CD8-positive, alpha-beta memory T cell (primary cell): Measurements from ENCODE around the gene RETN. TPM values are rescaled to one million over a fixed set of nuclear protein-coding genes. Genes with fewer than 3 reads are reported as not detected.

ENCODE experiments used
- CTCF ChIA-PET: fragments of 350-600 bp; sonication (Branson Sonifier 250); formaldehyde crosslinking; loops from one replicate; lab custom pipeline; 2021; ENCODE audit warnings: antibody characterized with exemption; lab: Charles Lee
- POLR2A ChIA-PET: fragments of 350-600 bp; sonication (Branson Sonifier 250); formaldehyde crosslinking; loops from one replicate; lab custom pipeline; 2021; ENCODE audit warnings: antibody characterized with exemption; lab: Charles Lee
- DNase-seq, 5 donors: peaks; one replicate each; pipeline versions ENCODE4 v3.0.0 to v3.0.0-alpha.2; 2020 to 2022; ENCODE audit warnings: mixed read lengths in 1 of 5
- H3K27ac ChIP-seq: one replicate; pipeline ENCODE4 v1.7.0; 2013; ENCODE audit warnings: low read depth, mild to moderate bottlenecking, low read length, moderate library complexity
- H3K27me3 ChIP-seq: 2 replicates; pipeline ENCODE4 v1.7.0; 2013; ENCODE audit warnings: low read length, mild to moderate bottlenecking; ENCODE audit not compliant: insufficient read depth, poor library complexity, severe bottlenecking
- H3K36me3 ChIP-seq: 2 replicates; pipeline ENCODE4 v1.7.0; 2013; ENCODE audit warnings: mild to moderate bottlenecking, low read length, moderate library complexity; ENCODE audit not compliant: insufficient read depth
- H3K4me1 ChIP-seq: 2 replicates; pipeline ENCODE4 v1.7.0; 2013; ENCODE audit warnings: mild to moderate bottlenecking, low read length, moderate library complexity; ENCODE audit not compliant: insufficient read depth
- H3K4me3 ChIP-seq: 2 replicates; pipeline ENCODE4 v1.7.0; 2013; ENCODE audit warnings: mild to moderate bottlenecking, low read length
- H3K9me3 ChIP-seq: 2 replicates; pipeline ENCODE4 v1.7.0; 2013; ENCODE audit warnings: mild to moderate bottlenecking, low read length
- H3K27ac Mint-ChIP-seq, 8 donors: one replicate each; pipeline ENCODE4 v1.8.0; 2020 to 2021; ENCODE audit warnings: mixed read lengths in 8 of 8, mild to moderate bottlenecking in 6 of 8, inconsistent platforms in 3 of 8, moderate library complexity in 3 of 8
- H3K27me3 Mint-ChIP-seq, 2 donors: one replicate each; pipeline ENCODE4 v1.8.0; 2020 to 2021; ENCODE audit warnings: mixed read lengths in 2 of 2, mild to moderate bottlenecking in 1 of 2, moderate library complexity in 1 of 2
- H3K36me3 Mint-ChIP-seq, 3 donors: one replicate each; pipeline ENCODE4 v1.8.0; 2020 to 2021; ENCODE audit warnings: mixed read lengths in 3 of 3, inconsistent platforms in 1 of 3, mild to moderate bottlenecking in 1 of 3
- H3K4me1 Mint-ChIP-seq, 3 donors: one replicate each; pipeline ENCODE4 v1.8.0; 2020 to 2021; ENCODE audit warnings: mixed read lengths in 3 of 3, inconsistent platforms in 1 of 3, mild to moderate bottlenecking in 1 of 3
- H3K4me3 Mint-ChIP-seq, 7 donors: one replicate each; pipeline ENCODE4 v1.8.0; 2020 to 2021; ENCODE audit warnings: mixed read lengths in 7 of 7, mild to moderate bottlenecking in 6 of 7, moderate library complexity in 4 of 7, inconsistent platforms in 2 of 7
- H3K9me3 Mint-ChIP-seq, 5 donors: one replicate each; pipeline ENCODE4 v1.8.0; 2020 to 2022; ENCODE audit warnings: mixed read lengths in 5 of 5, mild to moderate bottlenecking in 3 of 5, moderate library complexity in 2 of 5, inconsistent platforms in 1 of 5
- polyA plus RNA-seq: library from polyadenylated mRNA; unstranded; fragments of 300-500 nt; fragmentation: Illumina TruSeq; gene quantifications from one replicate; pipeline ENCODE4 v1.2.3, GENCODE V29; 2021
- total RNA-seq, 2 experiments: library from RNA; stranded (reverse); gene quantifications; one replicate each; pipeline ENCODE4 v1.2.3, GENCODE V29; 2021

RETN gene
- total and polyA plus RNA-seq, 3 experiments from 2014 or later = 1.2 TPM; not detected in 2

DNA sequence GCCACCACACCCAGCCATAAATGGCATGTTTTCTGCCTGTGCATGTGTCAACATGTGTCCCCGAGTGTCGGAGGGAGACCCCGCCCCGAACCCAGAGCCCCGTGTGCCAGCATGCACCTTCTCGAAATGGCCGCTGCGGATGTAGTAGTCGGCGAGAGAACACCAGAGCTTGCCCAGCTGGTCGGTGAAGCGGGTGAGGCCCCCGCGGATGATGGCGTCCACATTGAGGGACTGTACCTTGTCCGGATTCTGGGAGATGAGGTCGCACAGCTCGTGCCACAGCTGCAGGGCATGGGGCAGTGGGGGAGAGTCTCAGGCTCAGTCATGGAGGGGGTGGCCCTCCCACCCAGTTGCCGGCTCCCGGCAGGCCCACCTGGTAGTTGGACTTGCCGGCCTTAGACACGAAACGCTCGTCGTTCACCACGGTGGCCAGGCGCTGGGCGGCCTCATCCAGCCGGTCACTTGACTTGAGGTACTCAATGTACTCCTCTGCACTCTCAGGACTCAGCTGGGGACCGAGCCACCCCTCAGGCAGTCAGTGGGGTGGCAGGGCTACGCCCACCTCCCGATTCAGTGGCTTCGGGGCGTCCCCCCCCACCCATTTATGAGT lies 43.0 kb upstream of the RETN start:
- H3K36me3 ChIP-seq = peaks cover 37% of the 10 kb centered on the region
- Mint-ChIP-seq H3K27me3 (no peaks in the 10 kb centered on the region), H3K9me3 (no peaks in the 10 kb centered on the region), H3K4me1 (peaks cover 32 to 42% (median 35%) of the 10 kb centered on the region in 3 donors), H3K36me3 (peaks cover 5 to 77% (median 17%) of the 10 kb centered on the region in 3 donors), H3K4me3 (no peak overlapping the region), H3K27ac (peak overlapping the region in 1 of 8 donors; percentile 84)
- CTCF ChIA-PET = no interaction called here
- no peaks in the 10 kb centered on the region for H3K9me3 ChIP-seq
- no peak overlapping the region for H3K4me3 ChIP-seq
- no peak overlapping the region for H3K27ac ChIP-seq
- no peaks in the 10 kb centered on the region for H3K27me3 ChIP-seq
- peaks cover 22% of the 10 kb centered on the region for H3K4me1 ChIP-seq
- POLR2A ChIA-PET = no interaction called here
- DNase-seq = no peak

DNA sequence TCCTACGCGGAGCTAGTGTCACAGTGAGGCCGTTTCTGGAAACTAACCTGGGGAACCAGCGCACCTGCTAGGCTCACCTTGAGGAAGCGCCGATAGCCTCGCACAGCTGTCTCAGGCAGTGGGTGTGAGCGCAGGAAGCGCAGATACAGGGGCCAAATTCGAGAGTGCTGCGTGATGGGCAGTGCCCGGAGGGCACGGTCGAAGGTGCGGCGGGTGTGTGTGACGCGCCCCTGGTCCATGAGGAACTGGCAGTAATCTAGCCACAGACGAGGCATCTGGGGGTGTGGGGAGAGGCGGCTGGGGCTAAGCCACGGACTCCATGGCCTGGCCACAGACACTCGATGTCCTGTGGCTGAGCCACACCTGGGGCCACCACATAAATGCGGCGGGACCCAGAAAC lies 41.7 kb upstream of the RETN start:
- Histone ChIP-seq H3K4me1 (peaks cover 22% of the 10 kb centered on the region), H3K9me3 (no peaks in the 10 kb centered on the region), H3K27ac (no peak overlapping the region), H3K4me3 (no peak overlapping the region), H3K27me3 (no peaks in the 10 kb centered on the region), H3K36me3 (peaks cover 28% of the 10 kb centered on the region)
- H3K9me3 Mint-ChIP-seq = no peaks in the 10 kb centered on the region
- peaks cover 0 to 73% (median 12%) of the 10 kb centered on the region in 3 donors for H3K36me3 Mint-ChIP-seq
- no peaks in the 10 kb centered on the region for H3K27me3 Mint-ChIP-seq
- no peak for DNase-seq
- ChIA-PET CTCF (no interaction called here), POLR2A (no interaction called here)
- H3K27ac Mint-ChIP-seq = peak overlapping the region in 2 of 8 donors; percentile 25 to 33
- H3K4me1 Mint-ChIP-seq = peaks cover 32 to 51% (median 37%) of the 10 kb centered on the region in 3 donors
- peak overlapping the region in 5 of 7 donors; percentile 12 to 39 (median 21) for H3K4me3 Mint-ChIP-seq

DNA sequence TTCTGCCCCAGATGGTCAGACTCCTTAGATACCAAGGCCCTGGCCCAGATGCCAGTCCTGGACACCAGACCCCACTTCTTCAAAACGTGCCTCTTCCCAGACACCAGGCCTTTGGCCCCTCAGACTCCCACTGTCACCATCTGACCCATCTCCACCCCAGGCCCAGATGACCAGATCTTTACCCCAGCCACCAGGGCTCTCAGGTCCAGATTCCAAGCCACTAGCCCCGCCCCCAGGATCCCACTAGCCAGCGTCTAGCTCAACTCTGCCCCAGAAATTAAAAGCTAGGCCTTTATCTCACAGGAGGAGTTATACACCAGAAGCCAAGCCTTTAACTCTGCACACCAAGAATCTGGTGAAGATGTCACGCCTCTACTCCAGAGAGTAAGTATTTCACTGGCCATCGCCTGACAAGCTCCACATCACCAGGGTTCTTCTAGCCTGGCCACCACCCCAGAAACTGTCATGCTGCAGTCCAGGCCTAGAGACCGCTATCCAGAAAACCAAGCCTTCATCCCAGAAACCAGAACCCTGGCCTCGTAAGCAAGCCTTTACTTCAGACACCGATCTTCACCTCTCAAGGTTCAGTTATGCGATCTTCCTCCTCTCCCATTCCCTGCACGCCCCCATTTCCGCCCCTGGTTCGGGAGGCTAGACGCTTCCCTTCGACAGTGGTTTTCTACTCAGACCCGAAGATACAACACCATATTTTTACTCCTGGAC lies 40.1 kb upstream of the RETN start:
- H3K9me3 Mint-ChIP-seq = no peaks in the 10 kb centered on the region

DNA sequence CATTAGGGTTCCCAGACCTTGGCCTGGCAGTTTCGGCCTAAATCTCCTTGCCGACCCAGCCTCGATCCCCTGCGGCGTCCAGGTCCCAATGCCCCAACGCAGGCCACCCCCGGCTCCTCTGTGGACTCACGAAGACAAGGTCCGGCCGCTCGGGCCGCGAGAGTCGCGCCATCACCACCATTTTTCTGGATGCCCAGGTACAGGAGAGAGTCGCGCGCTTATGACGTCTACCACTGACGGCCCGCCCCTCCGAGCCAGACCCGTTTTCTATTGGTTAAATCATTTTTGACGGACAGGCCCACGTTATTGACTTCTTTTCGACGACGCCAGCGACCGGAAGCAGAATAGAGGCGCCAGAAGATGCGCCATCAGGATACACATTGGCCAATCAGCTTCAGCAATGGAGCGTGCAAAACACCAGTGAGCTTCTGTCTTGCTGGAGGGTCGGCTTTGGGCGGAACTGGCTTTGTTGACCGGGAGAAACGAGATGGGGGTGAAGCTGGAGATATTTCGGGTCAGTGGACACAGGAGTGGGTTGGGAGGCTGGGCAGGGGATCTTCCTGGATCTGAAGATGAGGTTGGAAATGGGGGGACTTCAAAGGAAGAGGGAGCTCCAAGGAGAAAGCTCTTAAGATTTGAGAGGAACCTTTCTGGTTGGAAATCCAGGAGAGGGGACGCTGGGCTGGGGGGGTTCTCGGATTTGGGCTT lies 39.3 kb upstream of the RETN start, which contains the start of the genes PET100 and XAB2:
PET100 (plus strand) TSS at position 447 of the 708 bp plus-strand sequence; CDS start at position 488, 41 bp downstream.
XAB2 (minus strand) TSS at position 199 of the 708 bp plus-strand sequence; CDS start at position 181, 18 bp downstream.
- H3K36me3 Mint-ChIP-seq = peaks cover 0 to 57% (median 8%) of the 10 kb centered on the region in 3 donors
- H3K9me3 Mint-ChIP-seq = no peaks in the 10 kb centered on the region
- H3K27me3 Mint-ChIP-seq = no peaks in the 10 kb centered on the region
- peak within 1 kb of the TSS; percentile 90 to 99 (median 97) for H3K4me3 Mint-ChIP-seq
- peak within 1 kb of the TSS; percentile 98 for H3K27ac ChIP-seq
- CTCF ChIA-PET = interaction anchor here (0.9 to 1.6 kb wide), 3 partner anchors 51 to 61 kb away, joined by 3 to 11 read pairs (median 6); partner anchors contain the start of gene TRAPPC5
- H3K36me3 ChIP-seq = peaks cover 18% of the 10 kb centered on the region
- DNase-seq = peak; percentile 89 to 98 (median 94)
- peak within 1 kb of the TSS; percentile 92 for H3K4me3 ChIP-seq
- H3K27me3 ChIP-seq = no peaks in the 10 kb centered on the region
- POLR2A ChIA-PET = interaction anchor here (0.5 to 2.0 kb wide), 15 partner anchors 8 to 1725 kb away, joined by 3 to 10 read pairs (median 4); partner anchors contain the start of genes CAMSAP3, MCOLN1, PNPLA6 and TIMM44
- peaks cover 32 to 51% (median 39%) of the 10 kb centered on the region in 3 donors for H3K4me1 Mint-ChIP-seq
- peaks cover 22% of the 10 kb centered on the region for H3K4me1 ChIP-seq
- H3K9me3 ChIP-seq = no peaks in the 10 kb centered on the region
- H3K27ac Mint-ChIP-seq = peak within 1 kb of the TSS; percentile 90 to 100 (median 100)

More for the DNA sequence above, 40.1 kb upstream of the RETN start:
- Mint-ChIP-seq H3K27ac (peak overlapping the region; percentile 90 to 100 (median 100)), H3K4me1 (peaks cover 32 to 51% (median 37%) of the 10 kb centered on the region in 3 donors), H3K36me3 (peaks cover 0 to 62% (median 8%) of the 10 kb centered on the region in 3 donors), H3K4me3 (peak overlapping the region; percentile 90 to 99 (median 97)), H3K27me3 (no peaks in the 10 kb centered on the region)
- H3K27ac ChIP-seq = peak overlapping the region; percentile 98
- peaks cover 22% of the 10 kb centered on the region for H3K4me1 ChIP-seq
- ChIA-PET CTCF (interaction anchor here (0.9 kb wide), 1 partner anchor 61 kb away, joined by 3 read pairs; no protein-coding TSS in a partner anchor), POLR2A (interaction anchor here (1.0 to 2.0 kb wide), 5 partner anchors 9 to 94 kb away, joined by 3 to 4 read pairs (median 3); partner anchors contain the start of genes CAMSAP3, PNPLA6 and TRAPPC5)
- no peak for DNase-seq
- peaks cover 18% of the 10 kb centered on the region for H3K36me3 ChIP-seq
- no peaks in the 10 kb centered on the region for H3K27me3 ChIP-seq
- H3K4me3 ChIP-seq = peak overlapping the region; percentile 92
- no peaks in the 10 kb centered on the region for H3K9me3 ChIP-seq

- Mint-ChIP-seq H3K4me3 (peak overlapping the region in 4 of 7 donors; percentile 34 to 54 (median 47)), H3K4me1 (peaks cover 40 to 65% (median 48%) of the 10 kb centered on the region in 3 donors), H3K27ac (peak overlapping the region in 3 of 8 donors; percentile 50 to 71 (median 51)), H3K9me3 (no peaks in the 10 kb centered on the region), H3K27me3 (no peaks in the 10 kb centered on the region), H3K36me3 (peaks cover 0 to 41% (median 8%) of the 10 kb centered on the region in 3 donors)
- POLR2A ChIA-PET = no interaction called here
- H3K9me3 ChIP-seq = no peaks in the 10 kb centered on the region
- H3K4me1 ChIP-seq = peaks cover 35% of the 10 kb centered on the region
- no peak overlapping the region for H3K27ac ChIP-seq
- CTCF ChIA-PET = no interaction called here
- no peak for DNase-seq
- H3K27me3 ChIP-seq = no peaks in the 10 kb centered on the region
- H3K36me3 ChIP-seq = peaks cover 3% of the 10 kb centered on the region
- H3K4me3 ChIP-seq = no peak overlapping the region
These were observed 37.3 kb upstream of the RETN start for GRCh38 chr19:7631577-7631976.

DNA sequence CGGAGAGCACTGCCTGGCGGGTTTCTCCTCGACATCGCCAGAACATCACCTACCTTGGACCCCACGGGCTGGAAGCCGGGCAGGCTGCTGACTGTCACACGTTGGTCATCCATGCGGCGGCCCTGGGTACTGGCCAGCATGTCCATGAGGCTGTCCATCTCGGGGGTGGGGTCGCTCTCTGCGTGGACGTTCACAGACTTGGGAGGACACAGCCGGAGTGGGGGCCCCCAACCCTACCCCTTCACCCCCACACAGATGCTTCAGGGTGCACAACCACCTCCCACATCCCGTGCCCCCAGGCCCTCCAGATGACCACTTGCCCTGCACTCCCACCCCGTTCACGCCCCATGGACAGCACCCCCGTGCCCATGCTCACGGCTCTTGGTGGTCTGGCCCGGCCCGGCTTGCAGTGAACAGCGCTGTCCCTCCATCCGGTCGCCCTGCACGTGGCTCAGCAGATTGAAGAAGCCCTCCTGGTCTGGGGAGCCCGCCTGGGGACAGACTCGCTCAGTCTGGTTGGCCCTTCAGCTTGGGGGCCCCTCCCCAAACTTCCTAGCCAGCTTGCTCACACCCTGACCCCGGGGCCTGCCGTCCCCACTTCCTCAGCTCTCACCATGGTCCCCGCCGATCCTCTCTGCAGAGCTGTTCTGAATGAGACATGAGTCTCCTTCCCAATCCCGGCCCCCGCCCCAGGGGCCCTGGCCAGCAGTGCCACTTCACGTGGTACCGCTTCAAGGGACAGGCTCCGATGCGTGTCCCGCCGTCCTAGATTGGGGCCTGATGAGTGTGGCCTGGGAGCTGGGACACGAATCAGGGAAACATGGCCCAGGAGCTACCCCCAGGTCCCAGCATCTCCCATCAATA lies 36.3 kb upstream of the RETN start:
- H3K27ac ChIP-seq = no peak overlapping the region
- peaks cover 40% of the 10 kb centered on the region for H3K4me1 ChIP-seq
- no peaks in the 10 kb centered on the region for H3K27me3 Mint-ChIP-seq
- H3K36me3 ChIP-seq = no peaks in the 10 kb centered on the region
- H3K9me3 ChIP-seq = no peaks in the 10 kb centered on the region
- peaks cover 0 to 36% (median 5%) of the 10 kb centered on the region in 3 donors for H3K36me3 Mint-ChIP-seq
- H3K27ac Mint-ChIP-seq = peak overlapping the region in 1 of 8 donors; percentile 71
- ChIA-PET POLR2A (no interaction called here), CTCF (interaction anchor here (0.6 to 1.0 kb wide), 2 partner anchors 19 to 48 kb away, joined by 3 read pairs; partner anchors contain the start of gene TRAPPC5)
- no peaks in the 10 kb centered on the region for H3K9me3 Mint-ChIP-seq
- H3K27me3 ChIP-seq = no peaks in the 10 kb centered on the region
- peak overlapping the region in 1 of 7 donors; percentile 51 for H3K4me3 Mint-ChIP-seq
- no peak for DNase-seq
- H3K4me3 ChIP-seq = no peak overlapping the region
- H3K4me1 Mint-ChIP-seq = peaks cover 39 to 61% (median 47%) of the 10 kb centered on the region in 3 donors
